ENCODE data around the gene ZNF581.
A peak's percentile ranks its signal among the peaks of the same experiment; 100 is the strongest.

The ZNF581 gene

GRCh38 chr19:55661826-55662225 lies 18.4 kb downstream of the ZNF581 start:
- DNase-seq (ENCODE audit: low read depth in 1 of 2, low spot score in 1 of 2), result no peak

- no peak for DNase-seq (ENCODE audit: low read depth in 1 of 2, low spot score in 1 of 2)
Measured at GRCh38 chr19:55663846-55664536, 20.5 kb downstream of the ZNF581 start.

- no peak for DNase-seq (ENCODE audit: low read depth in 1 of 2, low spot score in 1 of 2)
Measured at GRCh38 chr19:55666343-55667005, 23.0 kb downstream of the ZNF581 start.

GRCh38 chr19:55667006-55667381 lies 23.5 kb downstream of the ZNF581 start:
- no peak for DNase-seq (ENCODE audit: low read depth in 1 of 2, low spot score in 1 of 2)

- DNase-seq (ENCODE audit: low read depth in 1 of 2, low spot score in 1 of 2), result no peak
Measured at GRCh38 chr19:55667511-55667910, 24.1 kb downstream of the ZNF581 start.

GRCh38 chr19:55667958-55668357 lies 24.5 kb downstream of the ZNF581 start:
- DNase-seq (ENCODE audit: low read depth in 1 of 2, low spot score in 1 of 2), result no peak

- no peak for DNase-seq (ENCODE audit: low read depth in 1 of 2, low spot score in 1 of 2)
Measured at GRCh38 chr19:55668603-55669348, 25.3 kb downstream of the ZNF581 start.

GRCh38 chr19:55669418-55670279 lies 26.2 kb downstream of the ZNF581 start:
- no peak for DNase-seq (ENCODE audit: low read depth in 1 of 2, low spot score in 1 of 2)

GRCh38 chr19:55670280-55671053 lies 27.0 kb downstream of the ZNF581 start:
- DNase-seq (ENCODE audit: low read depth in 1 of 2, low spot score in 1 of 2), result no peak

GRCh38 chr19:55671054-55671378 lies 27.6 kb downstream of the ZNF581 start:
- no peak for DNase-seq (ENCODE audit: low read depth in 1 of 2, low spot score in 1 of 2)

GRCh38 chr19:55672418-55672817 lies 29.0 kb downstream of the ZNF581 start:
- DNase-seq (ENCODE audit: low read depth in 1 of 2, low spot score in 1 of 2), result no peak

- DNase-seq (ENCODE audit: low read depth in 1 of 2, low spot score in 1 of 2), result no peak
Measured at GRCh38 chr19:55673465-55673864, 30.0 kb downstream of the ZNF581 start.

GRCh38 chr19:55673889-55674288 lies 30.4 kb downstream of the ZNF581 start:
- DNase-seq (ENCODE audit: low read depth in 1 of 2, low spot score in 1 of 2), result no peak

GRCh38 chr19:55674459-55674840 lies 31.0 kb downstream of the ZNF581 start:
- DNase-seq (ENCODE audit: low read depth in 1 of 2, low spot score in 1 of 2), result no peak

- DNase-seq (ENCODE audit: low read depth in 1 of 2, low spot score in 1 of 2), result peak; percentile 92 to 96
Measured at GRCh38 chr19:55674841-55675660, 31.6 kb downstream of the ZNF581 start, which contains the start of gene EPN1. EPN1 (plus strand) TSS chr19:55675226; CDS start chr19:55678628, 3,402 bp downstream.

- no peak for DNase-seq (ENCODE audit: low read depth in 1 of 2, low spot score in 1 of 2)
Measured at GRCh38 chr19:55675661-55676354, 32.4 kb downstream of the ZNF581 start.

GRCh38 chr19:55676383-55676782 lies 32.9 kb downstream of the ZNF581 start:
- no peak for DNase-seq (ENCODE audit: low read depth in 1 of 2, low spot score in 1 of 2)

- DNase-seq (ENCODE audit: low read depth in 1 of 2, low spot score in 1 of 2), result no peak
Measured at GRCh38 chr19:55676889-55677505, 33.5 kb downstream of the ZNF581 start.

- DNase-seq (ENCODE audit: low read depth in 1 of 2, low spot score in 1 of 2), result no peak
Measured at GRCh38 chr19:55677572-55678028, 34.2 kb downstream of the ZNF581 start.
